Vagina (tissue), 2 donors: Measurements from ENCODE around the gene DGKI. TPM values are rescaled to one million over a fixed set of nuclear protein-coding genes. Genes with fewer than 3 reads are reported as not detected.

ENCODE experiments used
- DNase-seq, 2 donors: peaks; one replicate each; pipeline ENCODE4 v3.0.0-alpha.2; 2017; ENCODE audit errors: extremely low spot score in 2 of 2
- H3K27ac ChIP-seq: fragments of 200-600 bp; sonication (generic); one replicate; pipeline ENCODE4 v1.5.1; 2019
- H3K27me3 ChIP-seq: fragments of 200-600 bp; sonication (generic); one replicate; pipeline ENCODE4 v1.5.1; 2019
- H3K36me3 ChIP-seq, 2 donors: fragments of 200-600 bp; sonication (generic); one replicate each; pipeline ENCODE4 v1.5.1; 2017 to 2019
- H3K4me1 ChIP-seq: fragments of 200-600 bp; sonication (generic); one replicate; pipeline ENCODE4 v1.5.1; 2019
- H3K4me3 ChIP-seq, 2 donors: fragments of 200-600 bp; sonication (generic); 1 replicate in 1 of 2; 2 replicates in 1 of 2; pipeline ENCODE4 v1.5.1; 2016 to 2019
- H3K9me3 ChIP-seq: fragments of 200-600 bp; sonication (generic); one replicate; pipeline ENCODE4 v1.5.1; 2019
- CTCF ChIP-seq, 3 experiments: fragments of 450-650 bp in 2 of 3; fragments of 200-600 bp in 1 of 3; sonication (generic) in 1 of 3; IDR thresholded peaks; one replicate each; pipeline ENCODE4 v1.5.1; 2017 to 2019; ENCODE audit warnings: antibody characterized with exemption in 3 of 3, mild to moderate bottlenecking in 2 of 3, moderate library complexity in 2 of 3
- POLR2A ChIP-seq, 2 donors: fragments of 450-650 bp; IDR thresholded peaks; one replicate each; pipeline ENCODE4 v1.6.1; 2017; ENCODE audit warnings: antibody characterized with exemption in 2 of 2, mild to moderate bottlenecking in 2 of 2, moderate library complexity in 2 of 2
- POLR2AphosphoS5 ChIP-seq, 2 donors: sonication (generic); formaldehyde crosslinking; IDR thresholded peaks; one replicate each; pipeline ENCODE4 v1.9.0; 2017; ENCODE audit warnings: antibody characterized with exemption in 2 of 2, mild to moderate bottlenecking in 2 of 2, low read depth in 1 of 2; ENCODE audit not compliant: insufficient read depth in 1 of 2
- intact Hi-C: fragments of 100-400 bp; cut with DNase I; formaldehyde crosslinking; loops from one replicate; pipeline ENCODE4 v1.15.1; 2023
- total RNA-seq: library from RNA; depleted of rRNA; stranded (reverse); fragments of >200 nt; gene quantifications from one replicate; pipeline ENCODE4 v1.2.3, GENCODE V29; 2016

Gene DGKI
- total RNA-seq, 1 donor from 2014 or later, result 1.2 TPM

DNA sequence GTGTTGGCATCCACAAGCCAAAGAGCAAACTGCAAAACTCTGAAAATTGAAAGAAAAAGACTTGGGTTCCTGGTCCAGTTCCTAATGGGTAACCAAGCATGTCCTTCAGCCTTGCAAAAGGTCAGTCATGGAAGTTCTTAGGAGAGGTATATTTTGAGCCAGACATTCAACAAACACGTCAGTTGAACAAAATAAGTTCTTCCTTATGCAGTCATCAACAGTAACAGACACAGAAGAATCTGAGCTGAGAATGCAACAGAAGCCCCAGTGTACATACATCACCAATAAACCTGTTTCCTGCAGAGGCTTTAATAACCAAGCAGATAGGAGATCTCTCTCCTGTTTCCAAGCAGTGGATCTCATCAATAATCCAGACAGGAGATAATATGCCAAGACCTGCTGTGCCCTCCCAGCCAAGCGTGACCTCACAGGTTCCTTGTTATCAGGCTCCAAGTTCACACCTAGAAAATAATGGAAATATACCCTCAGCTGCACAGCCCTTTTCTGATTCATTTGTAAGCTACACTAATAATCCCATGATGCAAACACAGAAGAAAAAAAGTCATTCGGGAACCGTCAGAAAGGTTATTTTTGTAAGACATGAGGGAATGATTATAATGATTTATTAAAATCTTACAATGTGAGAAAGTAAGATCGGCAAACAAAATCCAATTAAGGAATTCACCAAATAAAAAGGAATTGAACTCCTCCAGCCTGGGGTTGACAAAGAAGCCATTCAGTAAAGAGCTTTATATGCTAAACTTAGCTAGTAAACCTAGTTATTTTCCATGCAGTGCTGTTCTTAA is 90.7 kb downstream of the DGKI start:
- Histone ChIP-seq H3K4me3 (no peak overlapping the region), H3K9me3 (no peaks in the 10 kb centered on the region), H3K27me3 (no peaks in the 10 kb centered on the region), H3K4me1 (no peaks in the 10 kb centered on the region), H3K36me3 (no peaks in the 10 kb centered on the region), H3K27ac (no peak overlapping the region)
- no peak for DNase-seq
- TF ChIP-seq POLR2AphosphoS5 (IDR thresholded peaks at IDR 0.05; ENCODE audit: insufficient read depth in 1 of 2, low read depth in 1 of 2) (no peak), CTCF (IDR thresholded peaks at IDR 0.05) (no peak), POLR2A (IDR thresholded peaks at IDR 0.05) (no peak)
- intact Hi-C loops, result no loop called here

GRCh38 chr7:137755427-137755826 is 91.3 kb downstream of the DGKI start:
- no peak overlapping the region for H3K27ac ChIP-seq
- intact Hi-C loops, result no loop called here
- H3K36me3 ChIP-seq, result no peaks in the 10 kb centered on the region
- TF ChIP-seq POLR2A (IDR thresholded peaks at IDR 0.05), result no peak
- TF ChIP-seq CTCF (IDR thresholded peaks at IDR 0.05), result no peak
- no peak for TF ChIP-seq POLR2AphosphoS5 (IDR thresholded peaks at IDR 0.05; ENCODE audit: insufficient read depth in 1 of 2, low read depth in 1 of 2)
- H3K4me3 ChIP-seq, result no peak overlapping the region
- H3K4me1 ChIP-seq, result no peaks in the 10 kb centered on the region
- H3K9me3 ChIP-seq, result no peaks in the 10 kb centered on the region
- no peaks in the 10 kb centered on the region for H3K27me3 ChIP-seq
- no peak for DNase-seq

- H3K27ac ChIP-seq, result no peak overlapping the region
- no peak overlapping the region for H3K4me3 ChIP-seq
- TF ChIP-seq CTCF (IDR thresholded peaks at IDR 0.05) (no peak), POLR2A (IDR thresholded peaks at IDR 0.05) (no peak), POLR2AphosphoS5 (IDR thresholded peaks at IDR 0.05; ENCODE audit: insufficient read depth in 1 of 2, low read depth in 1 of 2) (no peak)
- H3K9me3 ChIP-seq, result no peaks in the 10 kb centered on the region
- DNase-seq, result no peak
- no peaks in the 10 kb centered on the region for H3K27me3 ChIP-seq
- no peaks in the 10 kb centered on the region for H3K36me3 ChIP-seq
- no peaks in the 10 kb centered on the region for H3K4me1 ChIP-seq
- intact Hi-C loops, result no loop called here
Observed at GRCh38 chr7:137753948-137754851, 92.6 kb downstream of the DGKI start.

GRCh38 chr7:137753575-137753947 is 93.2 kb downstream of the DGKI start:
- Histone ChIP-seq H3K27me3 (no peaks in the 10 kb centered on the region), H3K27ac (no peak overlapping the region), H3K4me1 (no peaks in the 10 kb centered on the region), H3K36me3 (no peaks in the 10 kb centered on the region), H3K9me3 (no peaks in the 10 kb centered on the region), H3K4me3 (no peak overlapping the region)
- DNase-seq, result no peak
- TF ChIP-seq POLR2A (IDR thresholded peaks at IDR 0.05) (no peak), POLR2AphosphoS5 (IDR thresholded peaks at IDR 0.05; ENCODE audit: insufficient read depth in 1 of 2, low read depth in 1 of 2) (no peak), CTCF (IDR thresholded peaks at IDR 0.05) (no peak)
- intact Hi-C loops, result no loop called here
